NCI-H2081 treated with DMSO at 0.1 percent for 48 hours (cell line): ENCODE measurements around the gene NT5C1B.

Experiments used
- DNase-seq: peaks from one replicate; lab custom pipeline; 2025; lab: John Stamatoyannopoulos, UW

Gene NT5C1B

DNA sequence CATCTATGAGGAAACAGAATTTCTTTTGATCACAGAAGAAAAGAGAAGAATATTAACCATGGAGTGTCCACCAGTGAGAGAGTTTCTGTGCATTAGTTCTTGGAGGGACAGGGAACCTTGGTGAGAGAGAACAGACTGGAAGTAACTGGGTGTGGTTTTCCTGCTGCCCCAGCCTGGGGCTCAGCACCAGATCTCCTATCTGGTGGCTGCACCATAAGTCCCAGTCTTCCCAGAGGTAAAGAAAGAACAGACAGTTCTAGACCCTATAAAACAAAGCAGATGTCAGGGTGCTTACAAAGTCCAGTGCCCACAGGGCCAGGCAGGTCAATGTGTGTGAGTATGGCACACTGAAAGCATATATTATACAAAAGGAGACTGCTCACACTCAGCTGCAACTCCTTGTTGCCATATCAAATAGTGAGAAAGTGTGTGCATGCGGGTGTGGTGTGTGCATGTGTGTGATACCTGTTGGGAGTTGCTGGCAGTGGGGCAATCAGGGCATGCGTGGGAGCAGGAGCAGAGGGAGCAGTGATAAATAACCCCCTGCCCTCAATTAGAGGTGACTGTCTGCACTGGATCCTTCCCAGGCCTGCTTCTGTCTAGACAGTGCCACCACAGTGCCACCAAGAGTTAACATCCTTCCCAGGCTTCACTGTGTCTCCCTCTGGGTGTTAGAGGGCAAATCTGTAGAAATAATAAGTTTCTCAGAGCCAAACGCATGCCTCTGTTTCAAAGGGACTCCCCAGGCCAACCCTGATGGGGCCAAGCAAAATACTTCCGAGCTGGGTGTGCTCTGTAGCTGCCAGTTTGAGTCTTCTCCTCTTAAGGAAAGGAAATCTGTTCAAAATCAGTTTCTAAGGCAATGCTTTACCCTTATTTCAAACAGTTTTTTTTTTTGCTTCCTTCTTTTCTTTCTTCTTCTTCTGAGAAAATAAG lies 74.6 kb downstream of the NT5C1B start:
- no peak for DNase-seq
